Left ventricle myocardium inferior (tissue), 1 donor: ENCODE results near the gene HUS1B. TPM values are rescaled to one million over a fixed set of nuclear protein-coding genes. Genes with fewer than 3 reads are reported as not detected.

ENCODE experiments used
- DNase-seq: peaks from one replicate; pipeline ENCODE4 v3.0.0-alpha.2; 2020
- H3K27ac ChIP-seq: fragments of 200-600 bp; replicated peaks from 2 replicates; pipeline ENCODE4 v1.8.0; 2021
- H3K27me3 ChIP-seq: fragments of 200-600 bp; 2 replicates; pipeline ENCODE4 v1.8.0; 2021; ENCODE audit warnings: low read depth
- H3K36me3 ChIP-seq: fragments of 200-600 bp; 2 replicates; pipeline ENCODE4 v1.8.0; 2021
- H3K4me1 ChIP-seq: fragments of 200-600 bp; 2 replicates; pipeline ENCODE4 v1.8.0; 2021
- H3K4me3 ChIP-seq: fragments of 200-600 bp; 2 replicates; pipeline ENCODE4 v1.8.0; 2021; ENCODE audit warnings: mild to moderate bottlenecking, moderate library complexity
- H3K9me3 ChIP-seq: fragments of 200-600 bp; replicated peaks from 2 replicates; pipeline ENCODE4 v1.8.0; 2021
- CTCF ChIP-seq: fragments of 200-600 bp; IDR thresholded peaks from 2 replicates; pipeline ENCODE4 v1.8.0; 2021; ENCODE audit warnings: antibody characterized with exemption, mild to moderate bottlenecking, borderline replicate concordance
- intact Hi-C: fragments of 100-400 bp; cut with micrococcal nuclease; formaldehyde crosslinking; loops from one replicate; pipeline ENCODE4 v1.11.0; 2022
- total RNA-seq: library from RNA; stranded (reverse); fragmentation: NEBNext Ultra II Directional; extraction: Animal tissue kit (Norgen Biotek cat#: 25700); gene quantifications from one replicate; pipeline ENCODE4 v1.2.1, GENCODE V29; 2021
- donor health status: DM: no; HTN: yes; CAD: no; lungs with severe emphysema.

HUS1B gene
- total RNA-seq, 1 donor from 2014 or later: not detected

- H3K27ac ChIP-seq: peak within 1 kb of the TSS; percentile 93
- no peaks in the 10 kb centered on the region for H3K27me3 ChIP-seq
- peak within 1 kb of the TSS; percentile 100 for H3K4me3 ChIP-seq
- no peak for TF ChIP-seq CTCF
- peak; percentile 86 for DNase-seq
- H3K9me3 ChIP-seq: no peaks in the 10 kb centered on the region
- H3K36me3 ChIP-seq: peaks cover 8% of the 10 kb centered on the region
- peaks cover 32% of the 10 kb centered on the region for H3K4me1 ChIP-seq
- intact Hi-C loops: no loop called here
Measured at GRCh38 chr6:692858-693722, 36.2 kb upstream of the HUS1B start, which contains the start of gene EXOC2. EXOC2 (minus strand) TSS chr6:693139; CDS start chr6:637818, 55,321 bp downstream.

- DNase-seq: peak; percentile 37
- Histone ChIP-seq H3K4me3 (peak overlapping the region; percentile 100), H3K27me3 (no peaks in the 10 kb centered on the region), H3K4me1 (peaks cover 32% of the 10 kb centered on the region), H3K27ac (peak overlapping the region; percentile 93), H3K9me3 (no peaks in the 10 kb centered on the region), H3K36me3 (peaks cover 11% of the 10 kb centered on the region)
- intact Hi-C loops: no loop called here
- no peak for TF ChIP-seq CTCF
Measured at GRCh38 chr6:692356-692851, 35.5 kb upstream of the HUS1B start.

- Histone ChIP-seq H3K4me3 (no peak overlapping the region), H3K36me3 (peaks cover 11% of the 10 kb centered on the region), H3K9me3 (no peaks in the 10 kb centered on the region), H3K27ac (no peak overlapping the region), H3K4me1 (peaks cover 39% of the 10 kb centered on the region), H3K27me3 (no peaks in the 10 kb centered on the region)
- intact Hi-C loops: no loop called here
- DNase-seq: no peak
- TF ChIP-seq CTCF: no peak
Measured at GRCh38 chr6:689223-689622, 32.3 kb upstream of the HUS1B start.

GRCh38 chr6:686497-686896 lies 29.6 kb upstream of the HUS1B start:
- Histone ChIP-seq H3K27ac (no peak overlapping the region), H3K36me3 (peaks cover 11% of the 10 kb centered on the region), H3K27me3 (no peaks in the 10 kb centered on the region), H3K4me3 (no peak overlapping the region), H3K4me1 (peaks cover 28% of the 10 kb centered on the region), H3K9me3 (no peaks in the 10 kb centered on the region)
- intact Hi-C loops: no loop called here
- DNase-seq: no peak
- peak; percentile 39 for TF ChIP-seq CTCF

GRCh38 chr6:684831-685636 lies 28.1 kb upstream of the HUS1B start:
- TF ChIP-seq CTCF: no peak
- H3K27me3 ChIP-seq: no peaks in the 10 kb centered on the region
- H3K4me1 ChIP-seq: peaks cover 17% of the 10 kb centered on the region
- H3K4me3 ChIP-seq: no peak overlapping the region
- H3K27ac ChIP-seq: no peak overlapping the region
- peaks cover 11% of the 10 kb centered on the region for H3K36me3 ChIP-seq
- no peaks in the 10 kb centered on the region for H3K9me3 ChIP-seq
- intact Hi-C loops: no loop called here
- no peak for DNase-seq
